ENCODE results near the gene ZNF853.

DNA sequence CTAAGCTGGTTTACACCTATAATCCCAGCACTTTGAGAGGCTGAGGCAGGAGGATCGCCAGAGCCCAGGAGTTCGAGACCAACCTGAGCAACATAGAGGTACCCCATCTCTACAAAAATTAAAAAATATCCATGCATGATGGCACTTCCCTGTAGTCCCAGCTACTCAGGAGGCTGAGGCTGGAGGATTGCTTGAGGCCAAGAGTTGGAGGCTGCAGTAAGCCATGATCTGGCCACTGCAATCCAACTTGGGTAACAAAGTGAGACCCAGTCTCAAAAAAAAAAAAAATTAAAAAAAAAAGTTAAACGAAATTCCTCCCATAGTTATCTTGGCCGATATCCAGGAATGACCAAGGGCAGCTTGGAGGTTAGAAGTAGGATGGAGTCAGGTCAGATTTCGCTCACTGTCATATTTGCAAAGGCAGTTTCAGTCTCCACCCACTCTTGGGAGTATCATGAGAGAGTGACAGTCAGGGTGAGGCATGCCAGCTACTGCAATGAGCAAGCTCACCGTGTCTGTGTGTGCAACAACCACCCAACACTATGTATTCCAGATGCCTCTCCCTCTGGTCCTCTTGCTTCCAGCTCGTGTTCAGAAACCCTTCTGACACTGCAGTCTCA is 44.1 kb upstream of the ZNF853 start:
- TF ChIP-seq, protein P1, sequence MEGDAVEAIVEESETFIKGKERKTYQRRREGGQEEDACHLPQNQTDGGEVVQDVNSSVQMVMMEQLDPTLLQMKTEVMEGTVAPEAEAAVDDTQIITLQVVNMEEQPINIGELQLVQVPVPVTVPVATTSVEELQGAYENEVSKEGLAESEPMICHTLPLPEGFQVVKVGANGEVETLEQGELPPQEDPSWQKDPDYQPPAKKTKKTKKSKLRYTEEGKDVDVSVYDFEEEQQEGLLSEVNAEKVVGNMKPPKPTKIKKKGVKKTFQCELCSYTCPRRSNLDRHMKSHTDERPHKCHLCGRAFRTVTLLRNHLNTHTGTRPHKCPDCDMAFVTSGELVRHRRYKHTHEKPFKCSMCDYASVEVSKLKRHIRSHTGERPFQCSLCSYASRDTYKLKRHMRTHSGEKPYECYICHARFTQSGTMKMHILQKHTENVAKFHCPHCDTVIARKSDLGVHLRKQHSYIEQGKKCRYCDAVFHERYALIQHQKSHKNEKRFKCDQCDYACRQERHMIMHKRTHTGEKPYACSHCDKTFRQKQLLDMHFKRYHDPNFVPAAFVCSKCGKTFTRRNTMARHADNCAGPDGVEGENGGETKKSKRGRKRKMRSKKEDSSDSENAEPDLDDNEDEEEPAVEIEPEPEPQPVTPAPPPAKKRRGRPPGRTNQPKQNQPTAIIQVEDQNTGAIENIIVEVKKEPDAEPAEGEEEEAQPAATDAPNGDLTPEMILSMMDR (IDR thresholded peaks at IDR 0.05), result no peak
- no peak for TF ChIP-seq TCF7L2 (IDR thresholded peaks at IDR 0.05; ENCODE audit: low read depth, low read length)
